GM04503 (cell line): ENCODE results near the gene ANKZF1.

Experiments
- DNase-seq: peaks from one replicate; pipeline ENCODE4 v3.0.0-alpha.2; 2012; ENCODE audit warnings: low read depth

Gene ANKZF1

GRCh38 chr2:219282943-219283581 lies 53.5 kb downstream of the ANKZF1 start:
- DNase-seq: no peak

DNA sequence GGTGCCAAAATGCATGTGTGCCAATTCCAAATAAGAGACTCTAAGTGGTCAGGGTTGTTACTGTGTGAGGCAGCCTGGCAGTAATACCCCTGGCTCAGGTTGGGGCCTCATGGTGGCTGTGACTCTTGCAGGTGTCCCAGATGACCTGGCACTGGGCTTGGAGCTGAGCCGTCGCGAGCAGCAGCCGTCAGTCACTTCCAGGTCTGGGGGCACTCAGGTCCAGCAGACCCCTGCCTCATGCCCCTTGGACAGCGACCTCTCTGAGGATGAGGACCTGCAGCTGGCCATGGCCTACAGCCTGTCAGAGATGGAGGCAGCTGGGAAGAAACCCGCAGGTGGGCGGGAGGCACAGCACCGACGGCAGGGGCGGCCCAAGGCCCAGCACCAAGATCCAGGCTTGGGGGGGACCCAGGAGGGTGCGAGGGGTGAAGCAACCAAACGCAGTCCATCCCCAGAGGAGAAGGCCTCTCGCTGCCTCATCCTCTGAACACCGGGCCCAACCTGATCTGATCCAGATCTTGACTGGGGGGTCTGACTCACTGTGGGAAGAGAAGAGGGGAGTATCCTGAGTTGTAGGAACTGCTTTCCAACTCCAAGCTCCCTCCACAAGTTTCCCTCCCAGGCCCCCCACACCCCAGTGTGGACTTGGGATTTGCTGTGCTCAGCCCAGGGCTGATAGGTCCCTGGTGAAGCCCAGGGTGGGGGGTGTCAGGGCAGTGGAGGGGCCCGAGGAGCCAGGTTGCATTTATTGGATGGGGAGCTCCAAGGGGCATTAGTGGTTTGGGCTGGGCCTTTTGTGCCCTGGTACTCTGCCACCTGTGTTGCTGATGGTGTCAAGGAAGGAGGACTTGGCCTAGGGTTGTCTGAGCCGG lies 55.1 kb downstream of the ANKZF1 start:
- no peak for DNase-seq

DNA sequence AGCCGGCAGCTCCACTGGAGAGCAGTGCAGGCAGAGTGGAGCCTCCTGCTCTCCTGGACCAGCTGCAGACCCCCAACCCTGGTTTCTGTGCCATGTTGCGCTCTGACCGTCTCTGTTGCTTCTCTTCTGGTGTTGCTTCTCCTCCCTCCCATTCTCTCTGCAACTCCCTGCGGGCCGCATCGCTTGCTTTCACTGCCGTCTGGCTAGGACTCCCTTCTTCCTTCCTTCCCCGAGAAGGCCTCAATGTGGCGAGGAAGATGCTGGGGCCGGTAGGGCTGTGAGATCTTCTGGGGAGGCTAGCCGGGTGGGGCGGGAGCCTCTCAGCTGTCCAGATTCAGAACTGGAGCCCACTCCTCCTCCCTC lies 55.7 kb downstream of the ANKZF1 start:
- DNase-seq: no peak

- no peak for DNase-seq
Measured at GRCh38 chr2:219285894-219286425, 56.4 kb downstream of the ANKZF1 start.
